Muscle layer of colon (tissue), 2 donors: ENCODE measurements around the gene UBXN10.
A peak's percentile ranks its signal among the peaks of the same experiment; 100 is the strongest.

ENCODE experiments used
- H3K27ac ChIP-seq: one replicate; pipeline ENCODE4 v1.7.0; 2013; ENCODE audit warnings: low read depth, mild to moderate bottlenecking, low read length, moderate library complexity
- H3K27me3 ChIP-seq, 2 donors: one replicate each; pipeline ENCODE4 v1.7.0; 2013; ENCODE audit warnings: low read length in 2 of 2, mild to moderate bottlenecking in 2 of 2; ENCODE audit not compliant: insufficient read depth in 2 of 2, control insufficient read depth in 1 of 2
- H3K36me3 ChIP-seq: one replicate; pipeline ENCODE4 v1.7.0; 2013; ENCODE audit warnings: mild to moderate bottlenecking, low read length; ENCODE audit not compliant: insufficient read depth
- H3K4me1 ChIP-seq: one replicate; pipeline ENCODE4 v1.7.0; 2013; ENCODE audit warnings: mild to moderate bottlenecking, low read length; ENCODE audit not compliant: insufficient read depth
- H3K4me3 ChIP-seq, 2 donors: one replicate each; pipeline ENCODE4 v1.7.0; 2013; ENCODE audit warnings: low read length in 2 of 2, low read depth in 1 of 2, mild to moderate bottlenecking in 1 of 2, moderate library complexity in 1 of 2
- H3K9ac ChIP-seq: one replicate; pipeline ENCODE4 v1.7.0; 2013; ENCODE audit warnings: low read length
- H3K9me3 ChIP-seq: one replicate; pipeline ENCODE4 v1.7.0; 2013; ENCODE audit warnings: mild to moderate bottlenecking, low read length
- donor health status: abdominal sarcoma.
- donor health status: Adenocarcinoma of cecum.

The UBXN10 gene

GRCh38 chr1:20143318-20143717 lies 42.6 kb upstream of the UBXN10 start:
- Histone ChIP-seq H3K36me3 (no peaks in the 10 kb centered on the region), H3K4me3 (no peak overlapping the region)

GRCh38 chr1:20143734-20144565 lies 41.9 kb upstream of the UBXN10 start:
- no peak overlapping the region for H3K9ac ChIP-seq
- H3K4me3 ChIP-seq: no peak overlapping the region
- H3K36me3 ChIP-seq: no peaks in the 10 kb centered on the region
- no peaks in the 10 kb centered on the region for H3K9me3 ChIP-seq
- no peaks in the 10 kb centered on the region for H3K4me1 ChIP-seq
- H3K27ac ChIP-seq: no peak overlapping the region
- peaks cover 0 to 8% of the 10 kb centered on the region in 2 donors for H3K27me3 ChIP-seq

More at GRCh38 chr1:20143318-20143717, 42.6 kb upstream of the UBXN10 start:
- Histone ChIP-seq H3K27ac (no peak overlapping the region), H3K9me3 (no peaks in the 10 kb centered on the region), H3K4me1 (no peaks in the 10 kb centered on the region), H3K9ac (no peak overlapping the region), H3K27me3 (peaks cover 0 to 11% of the 10 kb centered on the region in 2 donors)

- no peaks in the 10 kb centered on the region for H3K36me3 ChIP-seq
- H3K4me3 ChIP-seq: no peak overlapping the region
These were observed 37.9 kb upstream of the UBXN10 start for GRCh38 chr1:20147846-20148570.

GRCh38 chr1:20148571-20149500 lies 37.1 kb upstream of the UBXN10 start:
- Histone ChIP-seq H3K27ac (no peak overlapping the region), H3K4me3 (no peak overlapping the region)

More at GRCh38 chr1:20147846-20148570, 37.9 kb upstream of the UBXN10 start:
- Histone ChIP-seq H3K27me3 (no peaks in the 10 kb centered on the region), H3K4me1 (peaks cover 11% of the 10 kb centered on the region), H3K9ac (no peak overlapping the region), H3K9me3 (no peaks in the 10 kb centered on the region), H3K27ac (no peak overlapping the region)

GRCh38 chr1:20149601-20150325 lies 36.1 kb upstream of the UBXN10 start:
- no peak overlapping the region for H3K27ac ChIP-seq
- H3K4me3 ChIP-seq: no peak overlapping the region
- H3K9ac ChIP-seq: no peak overlapping the region
- no peaks in the 10 kb centered on the region for H3K9me3 ChIP-seq
- no peaks in the 10 kb centered on the region for H3K27me3 ChIP-seq
- H3K4me1 ChIP-seq: peaks cover 13% of the 10 kb centered on the region
- H3K36me3 ChIP-seq: no peaks in the 10 kb centered on the region

More at GRCh38 chr1:20148571-20149500, 37.1 kb upstream of the UBXN10 start:
- peaks cover 13% of the 10 kb centered on the region for H3K4me1 ChIP-seq
- H3K27me3 ChIP-seq: no peaks in the 10 kb centered on the region
- no peaks in the 10 kb centered on the region for H3K36me3 ChIP-seq
- no peak overlapping the region for H3K9ac ChIP-seq
- no peaks in the 10 kb centered on the region for H3K9me3 ChIP-seq

- peaks cover 13% of the 10 kb centered on the region for H3K4me1 ChIP-seq
- no peak overlapping the region for H3K4me3 ChIP-seq
- H3K36me3 ChIP-seq: no peaks in the 10 kb centered on the region
- H3K27me3 ChIP-seq: no peaks in the 10 kb centered on the region
- no peaks in the 10 kb centered on the region for H3K9me3 ChIP-seq
- H3K27ac ChIP-seq: no peak overlapping the region
- no peak overlapping the region for H3K9ac ChIP-seq
These were observed 35.6 kb upstream of the UBXN10 start for GRCh38 chr1:20150326-20150705.

GRCh38 chr1:20150969-20151368 lies 34.9 kb upstream of the UBXN10 start:
- no peak overlapping the region for H3K9ac ChIP-seq
- no peak overlapping the region for H3K27ac ChIP-seq
- peaks cover 13% of the 10 kb centered on the region for H3K4me1 ChIP-seq
- no peaks in the 10 kb centered on the region for H3K36me3 ChIP-seq
- H3K9me3 ChIP-seq: no peaks in the 10 kb centered on the region
- H3K4me3 ChIP-seq: no peak overlapping the region
- no peaks in the 10 kb centered on the region for H3K27me3 ChIP-seq

GRCh38 chr1:20151906-20152598 lies 33.8 kb upstream of the UBXN10 start:
- Histone ChIP-seq H3K9ac (peak overlapping the region; percentile 57), H3K9me3 (no peaks in the 10 kb centered on the region), H3K27ac (no peak overlapping the region), H3K4me3 (peak overlapping the region; percentile 59 to 63), H3K36me3 (no peaks in the 10 kb centered on the region), H3K27me3 (no peaks in the 10 kb centered on the region), H3K4me1 (peaks cover 13% of the 10 kb centered on the region)

- no peak overlapping the region for H3K27ac ChIP-seq
These were observed 33.3 kb upstream of the UBXN10 start for GRCh38 chr1:20152599-20152930.

GRCh38 chr1:20153000-20153418 lies 32.9 kb upstream of the UBXN10 start:
- Histone ChIP-seq H3K4me1 (peaks cover 13% of the 10 kb centered on the region), H3K9me3 (no peaks in the 10 kb centered on the region), H3K27me3 (no peaks in the 10 kb centered on the region), H3K4me3 (no peak overlapping the region), H3K27ac (no peak overlapping the region), H3K36me3 (no peaks in the 10 kb centered on the region), H3K9ac (no peak overlapping the region)

More at GRCh38 chr1:20152599-20152930, 33.3 kb upstream of the UBXN10 start:
- peaks cover 13% of the 10 kb centered on the region for H3K4me1 ChIP-seq
- no peaks in the 10 kb centered on the region for H3K9me3 ChIP-seq
- no peak overlapping the region for H3K9ac ChIP-seq
- no peaks in the 10 kb centered on the region for H3K36me3 ChIP-seq
- no peaks in the 10 kb centered on the region for H3K27me3 ChIP-seq
- peak overlapping the region in 1 of 2 donors; percentile 63 for H3K4me3 ChIP-seq
